ENCODE measurements around the gene PTH1R. TPM values are rescaled to one million over a fixed set of nuclear protein-coding genes. Genes with fewer than 3 reads are reported as not detected.

Gene PTH1R
- total RNA-seq, 1 donor from 2014 or later = 6.2 TPM

- Mint-ChIP-seq H3K27ac (ENCODE audit: unreplicated experiment) (no peak overlapping the region), H3K4me3 (ENCODE audit: unreplicated experiment) (no peak overlapping the region), H3K27me3 (ENCODE audit: unreplicated experiment) (peaks cover 12% of the 10 kb centered on the region), H3K9me3 (ENCODE audit: unreplicated experiment) (no peaks in the 10 kb centered on the region), H3K4me1 (ENCODE audit: unreplicated experiment) (no peaks in the 10 kb centered on the region), H3K36me3 (ENCODE audit: low read depth, unreplicated experiment) (no peaks in the 10 kb centered on the region)
- DNase-seq (ENCODE audit: low spot score) = no peak
- no peak for TF ChIP-seq CTCF (IDR thresholded peaks at IDR 0.05; ENCODE audit: unreplicated experiment)
Measured at GRCh38 chr3:46864061-46864881, 13.2 kb upstream of the PTH1R start.

GRCh38 chr3:46865031-46865507 is 12.5 kb upstream of the PTH1R start:
- no peaks in the 10 kb centered on the region for H3K9me3 Mint-ChIP-seq (ENCODE audit: unreplicated experiment)
- no peak for TF ChIP-seq CTCF (IDR thresholded peaks at IDR 0.05; ENCODE audit: unreplicated experiment)
- H3K4me1 Mint-ChIP-seq (ENCODE audit: unreplicated experiment) = no peaks in the 10 kb centered on the region
- peaks cover 10% of the 10 kb centered on the region for H3K27me3 Mint-ChIP-seq (ENCODE audit: unreplicated experiment)
- H3K27ac Mint-ChIP-seq (ENCODE audit: unreplicated experiment) = no peak overlapping the region
- no peak for DNase-seq (ENCODE audit: low spot score)
- no peak overlapping the region for H3K4me3 Mint-ChIP-seq (ENCODE audit: unreplicated experiment)
- H3K36me3 Mint-ChIP-seq (ENCODE audit: low read depth, unreplicated experiment) = no peaks in the 10 kb centered on the region

GRCh38 chr3:46865546-46865945 is 12.0 kb upstream of the PTH1R start:
- no peak for DNase-seq (ENCODE audit: low spot score)
- no peak overlapping the region for H3K4me3 Mint-ChIP-seq (ENCODE audit: unreplicated experiment)
- H3K9me3 Mint-ChIP-seq (ENCODE audit: unreplicated experiment) = no peaks in the 10 kb centered on the region
- peaks cover 11% of the 10 kb centered on the region for H3K27me3 Mint-ChIP-seq (ENCODE audit: unreplicated experiment)
- no peak for TF ChIP-seq CTCF (IDR thresholded peaks at IDR 0.05; ENCODE audit: unreplicated experiment)
- no peaks in the 10 kb centered on the region for H3K4me1 Mint-ChIP-seq (ENCODE audit: unreplicated experiment)
- H3K36me3 Mint-ChIP-seq (ENCODE audit: low read depth, unreplicated experiment) = no peaks in the 10 kb centered on the region
- H3K27ac Mint-ChIP-seq (ENCODE audit: unreplicated experiment) = no peak overlapping the region

GRCh38 chr3:46866032-46866595 is 11.4 kb upstream of the PTH1R start:
- Mint-ChIP-seq H3K9me3 (ENCODE audit: unreplicated experiment) (no peaks in the 10 kb centered on the region), H3K27ac (ENCODE audit: unreplicated experiment) (no peak overlapping the region), H3K27me3 (ENCODE audit: unreplicated experiment) (peaks cover 16% of the 10 kb centered on the region), H3K4me3 (ENCODE audit: unreplicated experiment) (no peak overlapping the region), H3K4me1 (ENCODE audit: unreplicated experiment) (no peaks in the 10 kb centered on the region), H3K36me3 (ENCODE audit: low read depth, unreplicated experiment) (peaks cover 3% of the 10 kb centered on the region)
- DNase-seq (ENCODE audit: low spot score) = no peak
- TF ChIP-seq CTCF (IDR thresholded peaks at IDR 0.05; ENCODE audit: unreplicated experiment) = no peak

Data from endothelial cell (in vitro differentiated cells).